Left forelimb (tissue), 1 donor: ENCODE data around the gene SIN3A.
"Not testable (repeated sequence)": the region's sequence is repeated elsewhere in the genome, so short reads cannot be mapped to it uniquely, and the experiment has no call there.

ENCODE experiments used
- DNase-seq: peaks from one replicate; pipeline ENCODE4 v3.0.0-alpha.2; 2018; ENCODE audit warnings: low spot score

The SIN3A gene

DNA sequence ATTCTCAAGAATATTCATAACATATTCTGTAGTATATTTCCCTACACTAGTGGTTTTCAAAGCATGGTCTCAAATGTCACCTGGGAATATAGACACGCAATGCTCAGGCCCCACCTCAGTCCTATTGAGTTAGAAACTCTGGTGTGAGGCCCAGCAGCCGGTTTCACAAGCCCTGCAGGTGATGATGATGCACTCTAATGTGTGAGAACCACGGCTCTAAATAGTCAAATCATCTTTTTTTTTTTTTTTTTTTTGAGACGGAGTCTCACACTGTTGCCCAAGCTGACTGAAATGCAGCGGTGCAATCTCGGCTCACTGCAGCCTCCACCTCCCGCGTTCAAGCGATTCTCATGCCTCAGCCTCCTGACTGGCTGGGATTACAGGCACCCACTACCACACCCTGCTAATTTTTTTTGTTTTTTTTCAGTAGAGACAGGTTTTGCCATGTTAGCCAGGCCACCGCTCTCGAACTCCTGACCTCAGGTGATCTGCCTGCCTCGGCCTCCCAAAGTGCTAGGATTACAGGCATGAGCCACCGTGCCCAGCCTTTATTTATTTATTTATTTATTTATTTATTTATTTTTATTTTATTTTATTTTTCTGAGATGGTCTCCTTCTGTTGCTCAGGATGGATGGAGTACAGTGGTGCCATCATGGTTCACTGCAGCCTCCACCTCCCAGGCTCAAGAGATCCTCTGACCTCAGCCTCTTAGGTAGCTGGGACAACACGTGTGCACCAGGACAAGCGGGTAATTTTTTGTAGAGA lies 117.7 kb downstream of the SIN3A start:
- DNase-seq, result not testable (repeated sequence)

DNA sequence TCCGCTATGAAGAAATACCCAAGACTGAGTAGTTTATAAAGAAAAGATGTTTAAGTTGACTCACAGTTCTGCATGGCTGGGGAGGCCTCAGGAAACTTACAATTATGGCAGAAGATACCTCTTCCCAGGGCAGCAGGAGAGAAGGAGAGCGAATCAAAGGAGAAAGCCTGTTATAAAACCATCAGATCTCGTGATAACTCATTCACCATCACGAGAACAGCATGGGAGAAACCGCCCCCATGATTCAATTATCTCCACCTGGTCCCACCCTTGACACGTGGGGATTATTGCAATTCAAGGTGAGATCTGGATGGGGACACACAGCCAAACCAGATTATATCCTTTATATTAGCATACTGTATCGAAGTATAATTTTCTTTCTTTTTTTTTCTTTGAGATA lies 119.4 kb downstream of the SIN3A start:
- not testable (repeated sequence) for DNase-seq

DNA sequence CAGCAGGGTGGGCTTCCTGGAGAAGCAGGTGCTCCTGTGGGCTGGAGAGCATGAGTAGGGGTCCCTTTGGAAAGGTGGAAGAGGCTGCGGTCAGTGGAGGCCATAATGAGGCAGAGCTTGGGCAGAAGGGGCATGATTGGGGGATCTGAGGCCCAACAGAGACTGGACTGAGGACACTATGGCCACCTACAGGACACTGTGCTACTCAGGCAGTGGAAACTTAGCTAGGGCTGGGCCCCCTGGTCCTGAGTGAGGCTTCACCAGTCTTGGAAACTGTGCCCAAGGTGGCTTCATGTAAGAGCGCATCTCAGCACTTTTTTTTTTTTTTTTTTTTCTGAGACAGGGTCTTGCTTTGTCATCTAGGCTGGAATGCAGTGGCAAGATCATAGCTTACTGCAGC lies 121.9 kb downstream of the SIN3A start:
- no peak for DNase-seq

DNA sequence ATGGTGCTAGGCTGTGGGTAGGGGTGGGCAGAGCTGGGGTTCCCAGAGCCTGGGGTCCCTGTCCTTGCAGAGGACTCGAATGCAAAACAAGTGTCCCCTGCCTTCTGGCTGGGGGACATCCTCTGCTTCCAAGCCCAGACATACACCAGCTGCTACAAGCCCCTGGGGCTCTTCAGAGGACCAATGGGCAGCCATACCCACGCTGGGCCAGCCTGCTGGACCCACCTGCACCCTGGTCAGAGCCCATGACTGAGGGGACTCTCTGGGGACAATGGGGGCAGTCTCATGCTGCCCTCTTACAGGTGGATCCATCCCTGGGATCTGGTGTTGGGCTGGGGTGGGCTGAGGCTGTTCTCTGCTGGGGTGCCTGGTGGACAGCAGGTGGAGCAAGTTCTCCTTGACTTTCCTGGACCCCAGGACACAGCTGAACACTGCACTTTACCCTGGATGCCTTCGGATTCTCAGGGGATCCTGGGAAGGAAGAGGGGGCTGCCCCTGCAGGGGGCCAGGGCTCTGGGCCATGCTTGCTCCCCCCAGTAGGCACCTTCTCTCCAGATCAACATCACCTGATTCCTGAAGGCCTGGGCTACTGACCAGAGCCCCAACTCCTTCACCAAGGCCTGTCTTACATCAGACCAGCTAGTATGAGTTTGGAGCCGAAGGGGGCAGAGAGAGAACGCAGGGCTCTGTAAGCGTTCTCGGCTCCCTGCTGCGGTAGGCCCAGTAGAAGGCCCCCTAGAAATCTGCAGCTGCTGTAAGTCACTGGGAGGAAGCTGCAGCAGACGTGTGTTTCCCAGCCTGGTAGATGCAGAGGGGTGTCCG lies 122.8 kb downstream of the SIN3A start:
- no peak for DNase-seq

DNA sequence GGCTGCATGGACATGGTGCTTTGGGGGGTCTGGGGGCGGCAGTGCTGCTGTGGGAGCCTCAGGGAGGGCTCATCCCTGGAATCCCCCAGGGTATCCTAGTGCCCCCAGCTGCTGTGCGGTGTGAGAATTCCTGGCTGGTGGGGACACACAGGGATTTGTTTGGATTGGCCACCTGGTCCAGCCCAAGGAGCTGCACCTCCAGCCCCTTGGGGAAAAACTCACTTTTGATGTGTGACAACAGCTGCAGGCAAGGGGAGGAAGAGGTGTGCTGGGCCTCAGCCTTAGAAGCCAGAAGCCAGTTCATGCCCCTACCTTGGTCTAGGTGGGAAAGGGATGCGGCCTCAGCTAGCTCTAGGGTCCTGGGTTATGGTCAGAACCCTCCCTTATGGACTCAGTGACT lies 124.0 kb downstream of the SIN3A start:
- no peak for DNase-seq

DNA sequence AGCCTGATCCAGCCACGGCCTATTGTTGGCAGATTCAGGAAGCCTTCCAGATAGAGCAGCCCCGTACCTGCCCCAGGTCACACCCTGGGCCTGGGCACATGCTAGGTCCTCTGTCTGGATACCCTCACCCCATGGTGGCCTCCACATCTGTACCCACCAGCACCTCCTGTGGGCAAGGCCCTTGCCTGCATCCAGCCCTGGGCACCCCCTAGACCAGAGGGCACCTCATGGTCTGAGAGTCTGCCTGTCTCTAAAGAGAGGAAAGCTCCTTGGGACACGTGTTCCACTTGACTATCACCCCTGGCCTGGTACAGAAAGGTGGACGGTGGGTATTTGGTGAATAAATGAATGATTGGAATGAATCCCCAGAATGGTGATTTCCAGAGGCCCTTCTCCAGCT lies 124.5 kb downstream of the SIN3A start:
- no peak for DNase-seq

DNA sequence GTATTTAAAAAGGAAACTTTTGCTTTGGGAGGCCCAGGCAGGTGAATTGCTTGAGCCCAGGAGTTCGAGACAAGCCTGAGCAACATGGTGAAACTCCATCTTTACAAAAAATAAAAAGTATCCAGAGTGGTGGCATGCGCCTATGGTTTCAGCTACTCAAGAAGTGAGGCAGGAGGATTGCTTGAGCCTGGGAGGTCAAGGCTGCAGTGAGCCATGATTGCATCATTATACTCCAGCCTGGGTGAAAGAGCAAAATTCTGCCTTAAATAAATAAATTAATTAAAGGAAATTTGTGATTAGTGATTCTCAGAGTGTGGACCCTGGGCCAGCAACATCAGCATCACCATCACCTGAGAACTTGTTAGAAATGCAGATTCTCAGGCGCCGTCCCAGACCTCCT lies 125.6 kb downstream of the SIN3A start:
- DNase-seq, result no peak

DNA sequence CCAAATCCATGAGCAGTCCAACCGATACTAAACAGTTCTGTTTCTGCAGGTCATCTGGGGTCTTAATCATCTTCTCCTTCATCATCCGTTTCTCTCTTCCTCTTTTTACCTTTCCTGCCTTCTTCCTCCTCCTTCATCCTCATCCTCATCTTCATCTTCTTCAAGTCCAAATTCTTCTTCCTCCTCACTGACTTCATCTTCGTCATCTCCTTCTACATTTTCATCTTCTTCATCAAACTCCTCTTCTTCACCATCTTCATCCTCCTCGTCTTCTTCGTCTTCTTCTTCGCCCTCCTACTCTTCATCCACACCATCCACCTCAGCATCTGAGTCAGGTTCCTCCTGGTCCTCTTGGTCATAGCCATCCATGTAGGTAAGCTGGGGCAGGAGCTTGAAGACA lies 129.8 kb downstream of the SIN3A start:
- no peak for DNase-seq
